Measurements from ENCODE around the gene MC1R. TPM values are rescaled to one million over a fixed set of nuclear protein-coding genes. Genes with fewer than 3 reads are reported as not detected.

MC1R gene
- total and polyA plus RNA-seq, 2 experiments from 2014 or later: 0.74 to 4.3 TPM

- H3K4me3 Mint-ChIP-seq: no peak overlapping the region
- H3K9me3 Mint-ChIP-seq: peaks cover 4% of the 10 kb centered on the region; the same call in 1 of the 3 replicates
- no peaks in the 10 kb centered on the region for H3K36me3 Mint-ChIP-seq (ENCODE audit: low read depth)
- Histone ChIP-seq H3K4me2 (no peak overlapping the region), H3K27me3 (ENCODE audit: insufficient read depth) (peaks cover 33% of the 10 kb centered on the region), H3K27ac (ENCODE audit: low read depth) (no peak overlapping the region), H4K20me1 (replicated peaks; ENCODE audit: insufficient read depth) (no peaks in the 10 kb centered on the region), H3K36me3 (ENCODE audit: insufficient read depth) (no peaks in the 10 kb centered on the region), H3F3A (replicated peaks; ENCODE audit: low read depth) (no peaks in the 10 kb centered on the region; the same call in 1 of the 2 replicates), H2AFZ (no peak overlapping the region), H3K79me2 (replicated peaks; ENCODE audit: insufficient read depth) (no peaks in the 10 kb centered on the region), H3K9me2 (ENCODE audit: insufficient read depth) (no peaks in the 10 kb centered on the region), H3K4me3 (no peak overlapping the region), H3K4me1 (ENCODE audit: insufficient read depth) (peaks cover 3% of the 10 kb centered on the region; the same call in 1 of the 2 replicates)
- no peak overlapping the region for H3K27ac Mint-ChIP-seq
- no peaks in the 10 kb centered on the region; the same call in 2 of the 3 replicates for H3K4me1 Mint-ChIP-seq
- peaks cover 28% of the 10 kb centered on the region for H3K27me3 Mint-ChIP-seq (ENCODE audit: insufficient read depth, low read depth, poor library complexity)
- no peak for DNase-seq (ENCODE audit: low spot score)
- TF ChIP-seq ZNF114 (CRISPR knock-in tag; IDR thresholded peaks at IDR 0.05): no peak
- TF ChIP-seq JUNB (IDR thresholded peaks at IDR 0.05; ENCODE audit: unreplicated experiment): no peak
- TF ChIP-seq NANOG (IDR thresholded peaks at IDR 0.05; ENCODE audit: borderline replicate concordance): no peak
- TF ChIP-seq, protein P1, sequence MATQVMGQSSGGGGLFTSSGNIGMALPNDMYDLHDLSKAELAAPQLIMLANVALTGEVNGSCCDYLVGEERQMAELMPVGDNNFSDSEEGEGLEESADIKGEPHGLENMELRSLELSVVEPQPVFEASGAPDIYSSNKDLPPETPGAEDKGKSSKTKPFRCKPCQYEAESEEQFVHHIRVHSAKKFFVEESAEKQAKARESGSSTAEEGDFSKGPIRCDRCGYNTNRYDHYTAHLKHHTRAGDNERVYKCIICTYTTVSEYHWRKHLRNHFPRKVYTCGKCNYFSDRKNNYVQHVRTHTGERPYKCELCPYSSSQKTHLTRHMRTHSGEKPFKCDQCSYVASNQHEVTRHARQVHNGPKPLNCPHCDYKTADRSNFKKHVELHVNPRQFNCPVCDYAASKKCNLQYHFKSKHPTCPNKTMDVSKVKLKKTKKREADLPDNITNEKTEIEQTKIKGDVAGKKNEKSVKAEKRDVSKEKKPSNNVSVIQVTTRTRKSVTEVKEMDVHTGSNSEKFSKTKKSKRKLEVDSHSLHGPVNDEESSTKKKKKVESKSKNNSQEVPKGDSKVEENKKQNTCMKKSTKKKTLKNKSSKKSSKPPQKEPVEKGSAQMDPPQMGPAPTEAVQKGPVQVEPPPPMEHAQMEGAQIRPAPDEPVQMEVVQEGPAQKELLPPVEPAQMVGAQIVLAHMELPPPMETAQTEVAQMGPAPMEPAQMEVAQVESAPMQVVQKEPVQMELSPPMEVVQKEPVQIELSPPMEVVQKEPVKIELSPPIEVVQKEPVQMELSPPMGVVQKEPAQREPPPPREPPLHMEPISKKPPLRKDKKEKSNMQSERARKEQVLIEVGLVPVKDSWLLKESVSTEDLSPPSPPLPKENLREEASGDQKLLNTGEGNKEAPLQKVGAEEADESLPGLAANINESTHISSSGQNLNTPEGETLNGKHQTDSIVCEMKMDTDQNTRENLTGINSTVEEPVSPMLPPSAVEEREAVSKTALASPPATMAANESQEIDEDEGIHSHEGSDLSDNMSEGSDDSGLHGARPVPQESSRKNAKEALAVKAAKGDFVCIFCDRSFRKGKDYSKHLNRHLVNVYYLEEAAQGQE (IDR thresholded peaks at IDR 0.05; ENCODE audit: unreplicated experiment): no peak
- TF ChIP-seq ZNF462 (CRISPR knock-in tag; IDR thresholded peaks at IDR 0.05): no peak
- TF ChIP-seq, protein P2, sequence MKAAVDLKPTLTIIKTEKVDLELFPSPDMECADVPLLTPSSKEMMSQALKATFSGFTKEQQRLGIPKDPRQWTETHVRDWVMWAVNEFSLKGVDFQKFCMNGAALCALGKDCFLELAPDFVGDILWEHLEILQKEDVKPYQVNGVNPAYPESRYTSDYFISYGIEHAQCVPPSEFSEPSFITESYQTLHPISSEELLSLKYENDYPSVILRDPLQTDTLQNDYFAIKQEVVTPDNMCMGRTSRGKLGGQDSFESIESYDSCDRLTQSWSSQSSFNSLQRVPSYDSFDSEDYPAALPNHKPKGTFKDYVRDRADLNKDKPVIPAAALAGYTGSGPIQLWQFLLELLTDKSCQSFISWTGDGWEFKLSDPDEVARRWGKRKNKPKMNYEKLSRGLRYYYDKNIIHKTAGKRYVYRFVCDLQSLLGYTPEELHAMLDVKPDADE (IDR thresholded peaks at IDR 0.05): no peak
- TF ChIP-seq EZH2 (IDR thresholded peaks at IDR 0.05; ENCODE audit: low read depth, unreplicated experiment): no peak
- TF ChIP-seq, protein P3, sequence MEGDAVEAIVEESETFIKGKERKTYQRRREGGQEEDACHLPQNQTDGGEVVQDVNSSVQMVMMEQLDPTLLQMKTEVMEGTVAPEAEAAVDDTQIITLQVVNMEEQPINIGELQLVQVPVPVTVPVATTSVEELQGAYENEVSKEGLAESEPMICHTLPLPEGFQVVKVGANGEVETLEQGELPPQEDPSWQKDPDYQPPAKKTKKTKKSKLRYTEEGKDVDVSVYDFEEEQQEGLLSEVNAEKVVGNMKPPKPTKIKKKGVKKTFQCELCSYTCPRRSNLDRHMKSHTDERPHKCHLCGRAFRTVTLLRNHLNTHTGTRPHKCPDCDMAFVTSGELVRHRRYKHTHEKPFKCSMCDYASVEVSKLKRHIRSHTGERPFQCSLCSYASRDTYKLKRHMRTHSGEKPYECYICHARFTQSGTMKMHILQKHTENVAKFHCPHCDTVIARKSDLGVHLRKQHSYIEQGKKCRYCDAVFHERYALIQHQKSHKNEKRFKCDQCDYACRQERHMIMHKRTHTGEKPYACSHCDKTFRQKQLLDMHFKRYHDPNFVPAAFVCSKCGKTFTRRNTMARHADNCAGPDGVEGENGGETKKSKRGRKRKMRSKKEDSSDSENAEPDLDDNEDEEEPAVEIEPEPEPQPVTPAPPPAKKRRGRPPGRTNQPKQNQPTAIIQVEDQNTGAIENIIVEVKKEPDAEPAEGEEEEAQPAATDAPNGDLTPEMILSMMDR (conservative IDR thresholded peaks at IDR 0.05; ENCODE audit: low read depth in 2 of 2): no peak
- no peak for TF ChIP-seq ZNF331 (CRISPR knock-in tag; IDR thresholded peaks at IDR 0.05; ENCODE audit: low read depth)
- no peak for TF ChIP-seq POLR2AphosphoS5 (IDR thresholded peaks at IDR 0.05; ENCODE audit: low read depth)
- no peak for TF ChIP-seq CREB1 (CRISPR knock-in tag; IDR thresholded peaks at IDR 0.05; ENCODE audit: low read depth)
- no peak for ATAC-seq
Observed at GRCh38 chr16:89944773-89945172, 26.1 kb downstream of the MC1R start.

All from GM23338 (cell line).